GM13976 (cell line): ENCODE results near the gene ATXN1.

ENCODE experiments used
- DNase-seq: peaks from one replicate; pipeline ENCODE4 v3.0.0; 2012; ENCODE audit warnings: low spot score
- in situ Hi-C: fragments of 300-500 bp; cut with MboI; formaldehyde crosslinking; loops from one replicate; pipeline ENCODE4 v1.12.0; 2022; ENCODE audit warnings: low sequenced_read_pairs, mixed read lengths, inconsistent platforms; ENCODE audit not compliant: unreplicated experiment
- TF ChIP-seq, protein P1 (sequence below): IDR thresholded peaks from 2 replicates; pipeline ENCODE4 v1.5.1; 2012; ENCODE audit warnings: borderline replicate concordance, mild to moderate bottlenecking; ENCODE audit not compliant: insufficient read depth; ENCODE audit errors: extremely low read depth, missing control alignments, control extremely low read depth

Gene ATXN1

DNA sequence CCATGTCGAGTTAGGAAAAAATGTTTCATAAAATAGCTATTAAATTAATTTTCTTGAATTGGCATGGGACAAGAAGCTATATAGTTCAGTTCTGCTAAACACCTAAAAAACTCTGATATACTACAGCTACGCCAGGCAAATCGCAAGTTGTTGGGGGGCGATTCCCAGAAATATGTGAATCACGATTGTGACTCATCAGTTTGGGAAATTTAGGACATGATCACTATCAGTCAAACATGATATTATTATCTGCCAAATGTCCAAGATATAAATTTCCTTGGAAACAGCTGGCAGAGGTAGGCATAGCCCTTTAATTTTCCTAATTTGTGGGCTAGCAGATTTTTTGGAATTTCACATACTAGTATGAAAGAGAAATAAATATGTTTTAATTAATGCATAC, 123.6 kb downstream of the ATXN1 start:
- DNase-seq, result no peak
- TF ChIP-seq, protein P1, sequence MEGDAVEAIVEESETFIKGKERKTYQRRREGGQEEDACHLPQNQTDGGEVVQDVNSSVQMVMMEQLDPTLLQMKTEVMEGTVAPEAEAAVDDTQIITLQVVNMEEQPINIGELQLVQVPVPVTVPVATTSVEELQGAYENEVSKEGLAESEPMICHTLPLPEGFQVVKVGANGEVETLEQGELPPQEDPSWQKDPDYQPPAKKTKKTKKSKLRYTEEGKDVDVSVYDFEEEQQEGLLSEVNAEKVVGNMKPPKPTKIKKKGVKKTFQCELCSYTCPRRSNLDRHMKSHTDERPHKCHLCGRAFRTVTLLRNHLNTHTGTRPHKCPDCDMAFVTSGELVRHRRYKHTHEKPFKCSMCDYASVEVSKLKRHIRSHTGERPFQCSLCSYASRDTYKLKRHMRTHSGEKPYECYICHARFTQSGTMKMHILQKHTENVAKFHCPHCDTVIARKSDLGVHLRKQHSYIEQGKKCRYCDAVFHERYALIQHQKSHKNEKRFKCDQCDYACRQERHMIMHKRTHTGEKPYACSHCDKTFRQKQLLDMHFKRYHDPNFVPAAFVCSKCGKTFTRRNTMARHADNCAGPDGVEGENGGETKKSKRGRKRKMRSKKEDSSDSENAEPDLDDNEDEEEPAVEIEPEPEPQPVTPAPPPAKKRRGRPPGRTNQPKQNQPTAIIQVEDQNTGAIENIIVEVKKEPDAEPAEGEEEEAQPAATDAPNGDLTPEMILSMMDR, result no peak
- in situ Hi-C loops, result no loop called here

DNA sequence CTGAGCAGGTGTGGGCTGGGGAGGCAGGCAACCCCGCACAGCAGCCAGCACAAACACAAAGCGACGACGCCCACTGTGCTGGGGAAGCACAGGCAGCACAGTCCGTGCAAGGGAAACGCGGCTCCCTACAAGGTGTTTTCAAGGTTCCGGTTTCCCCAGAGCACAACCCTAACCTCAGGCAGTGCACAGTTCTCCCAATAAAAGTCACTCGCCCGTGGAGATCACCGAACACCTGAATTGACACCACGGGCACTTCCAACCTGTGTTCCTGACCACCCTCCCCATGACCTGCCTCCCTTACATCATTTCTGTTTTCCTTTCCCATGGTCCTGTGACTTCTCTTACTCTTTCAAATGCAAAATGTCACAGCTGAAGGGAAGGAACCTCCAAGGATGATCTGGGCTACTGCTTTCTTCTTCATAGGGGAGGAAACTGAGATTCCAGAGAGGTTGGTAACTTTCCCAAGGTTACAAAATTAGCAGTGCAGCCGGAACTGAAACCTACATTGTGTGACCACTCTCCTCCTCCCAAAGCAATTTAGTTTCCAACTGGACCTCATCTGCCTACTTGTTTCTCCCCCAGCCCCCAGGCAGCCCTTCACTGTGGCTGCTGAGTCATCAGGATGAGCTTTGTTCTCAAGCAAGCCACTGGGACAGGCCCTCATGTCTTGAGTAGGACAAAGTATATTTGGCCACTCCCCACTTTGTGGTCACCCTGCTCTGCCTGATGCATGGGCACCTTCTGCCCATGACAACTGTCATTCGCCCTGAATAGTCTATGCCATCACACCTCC, 125.3 kb downstream of the ATXN1 start:
- peak; percentile 58 for DNase-seq
- in situ Hi-C loops, result no loop called here
- TF ChIP-seq, protein P1, result no peak

DNA sequence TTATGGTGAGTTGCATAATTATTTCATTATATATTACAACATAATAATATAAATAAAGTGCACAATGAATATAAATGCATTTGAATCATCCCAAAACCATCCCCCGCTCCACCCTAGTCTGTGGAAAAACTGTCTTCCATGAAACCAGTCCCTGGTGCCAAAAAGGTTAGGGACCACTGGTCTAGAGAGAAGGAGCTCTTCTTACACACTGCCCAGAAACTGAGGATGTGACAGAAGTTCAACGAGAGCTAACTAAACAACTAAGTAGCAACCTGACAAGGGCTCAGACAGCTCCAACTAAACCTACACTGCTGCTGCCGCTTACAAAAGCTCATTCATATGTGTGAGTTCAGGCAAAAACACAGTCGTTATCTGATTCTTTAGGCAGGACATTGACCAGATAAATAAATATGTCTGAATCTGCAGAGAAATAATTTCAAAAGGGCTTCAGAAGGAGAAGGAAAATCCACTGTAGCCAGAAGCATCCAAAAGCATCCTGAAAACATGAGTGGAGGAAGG, 125.9 kb downstream of the ATXN1 start:
- no peak for DNase-seq
- TF ChIP-seq, protein P1, result no peak
- in situ Hi-C loops, result no loop called here

DNA sequence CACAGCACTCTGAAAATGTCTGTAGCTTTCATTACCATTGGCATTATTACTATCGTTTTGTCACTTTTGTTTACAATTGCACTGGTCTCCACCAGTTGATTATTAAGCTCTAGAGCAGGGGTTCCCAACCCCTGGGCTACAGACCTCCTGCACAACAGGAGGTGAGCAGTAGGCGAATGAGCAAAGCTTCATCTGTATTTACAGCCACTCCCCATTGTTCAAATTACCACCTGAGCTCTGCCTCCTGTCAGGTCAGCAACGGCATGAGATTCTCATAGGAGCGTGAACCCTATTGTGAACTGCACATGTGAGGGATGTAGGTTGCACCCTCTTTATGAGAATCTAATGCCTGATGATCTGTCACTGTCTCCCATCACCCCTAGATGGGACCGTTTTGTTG, 126.4 kb downstream of the ATXN1 start:
- DNase-seq, result no peak
- TF ChIP-seq, protein P1, result no peak
- in situ Hi-C loops, result no loop called here

DNA sequence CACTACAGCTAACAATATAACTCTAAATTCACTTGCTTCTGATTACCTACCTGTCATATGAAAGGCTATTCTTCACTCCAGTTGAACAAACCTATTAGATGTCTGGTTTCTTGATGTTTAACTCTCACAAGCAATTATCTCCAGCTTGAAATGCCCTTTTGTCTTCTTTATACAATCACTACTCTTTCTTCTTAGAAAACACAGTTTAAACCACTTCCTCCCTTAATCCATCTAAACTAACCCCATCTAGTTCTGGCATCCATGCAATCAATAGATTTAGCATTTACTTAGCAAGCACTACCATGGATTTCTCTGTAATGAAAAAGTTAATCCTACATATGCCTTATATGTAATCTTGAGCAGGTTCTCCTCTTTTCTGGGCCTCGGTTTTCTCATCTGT, 127.3 kb downstream of the ATXN1 start:
- in situ Hi-C loops, result no loop called here
- TF ChIP-seq, protein P1, result no peak
- no peak for DNase-seq

DNA sequence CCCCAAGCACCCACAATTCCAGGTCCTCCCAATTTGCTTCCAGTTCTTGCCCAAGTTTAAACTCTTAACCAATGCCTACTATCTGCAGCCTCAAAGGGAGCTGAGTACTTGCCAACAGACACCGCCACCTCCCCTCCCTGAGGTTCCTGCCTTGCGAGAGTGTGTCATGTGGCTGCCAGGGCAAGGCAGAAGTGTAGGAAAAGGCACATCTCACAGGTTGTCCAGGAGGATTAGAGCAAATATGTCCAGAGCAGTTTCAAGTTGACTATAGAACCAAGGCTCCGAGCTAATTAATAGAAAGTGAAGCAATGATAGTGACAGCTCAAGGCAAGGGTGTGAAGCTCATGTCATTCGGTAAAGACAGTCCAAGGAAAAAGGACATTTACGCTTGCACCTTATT, 127.8 kb downstream of the ATXN1 start:
- TF ChIP-seq, protein P1, result no peak
- no peak for DNase-seq
- in situ Hi-C loops, result no loop called here

DNA sequence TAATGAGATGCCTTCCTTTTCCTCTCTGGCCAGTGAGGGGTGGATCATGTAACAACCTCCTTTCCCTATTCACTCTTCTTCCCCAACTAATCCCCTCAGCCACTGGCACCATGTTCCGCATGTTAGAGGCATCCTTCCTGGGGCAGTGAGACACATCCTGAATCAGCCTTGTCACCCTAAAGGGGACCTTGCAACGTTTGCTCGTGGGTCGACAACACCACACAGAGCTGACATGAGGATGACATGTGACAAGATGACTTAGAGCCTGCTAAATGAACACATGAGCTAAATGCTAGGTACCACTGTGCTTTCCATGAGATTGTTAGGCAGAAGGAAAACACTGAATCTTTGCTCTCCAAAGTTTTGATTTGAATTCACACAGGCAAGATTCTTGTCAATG, 129.2 kb downstream of the ATXN1 start:
- in situ Hi-C loops, result no loop called here
- no peak for DNase-seq
- TF ChIP-seq, protein P1, result no peak
